Psoas muscle (tissue), 8 donors: ENCODE results near the gene KRTAP6-3. TPM values are rescaled to one million over a fixed set of nuclear protein-coding genes. Genes with fewer than 3 reads are reported as not detected.

Experiments used
- ATAC-seq, 4 donors: fragments of 200-7000 bp; cut with Tn5 transposase; one replicate each; pipeline ENCODE4 v1.9.1; 2020; ENCODE audit warnings: moderate library complexity in 3 of 4, mild to moderate bottlenecking in 2 of 4
- DNase-seq, 2 donors: peaks; one replicate each; pipeline ENCODE4 v3.0.0-alpha.2; 2020
- H3K27ac ChIP-seq: fragments of 200-600 bp; one replicate; pipeline ENCODE4 v1.8.0; 2022
- H3K27me3 ChIP-seq, 3 donors: fragments of 200-600 bp in 1 of 3; one replicate each; pipeline versions ENCODE4 v1.6.1 to v1.8.0; 2013 to 2022; ENCODE audit warnings: low read length in 2 of 3, mild to moderate bottlenecking in 2 of 3, moderate library complexity in 1 of 3; ENCODE audit not compliant: insufficient read depth in 3 of 3
- H3K36me3 ChIP-seq, 2 donors: fragments of 200-600 bp in 1 of 2; one replicate each; pipeline versions ENCODE4 v1.6.1 to v1.8.0; 2013 to 2022; ENCODE audit warnings: low read depth in 1 of 2, mild to moderate bottlenecking in 1 of 2, moderate library complexity in 1 of 2; ENCODE audit not compliant: insufficient read depth in 1 of 2
- H3K4me1 ChIP-seq: fragments of 200-600 bp; one replicate; pipeline ENCODE4 v1.8.0; 2022
- H3K4me3 ChIP-seq: fragments of 200-600 bp; one replicate; pipeline ENCODE4 v1.8.0; 2022; ENCODE audit warnings: mild to moderate bottlenecking
- H3K9me3 ChIP-seq: fragments of 200-600 bp; one replicate; pipeline ENCODE4 v1.8.0; 2022
- WGBS, 3 donors: extraction: QIAGEN DNeasy Blood & Tissue Kit; methylation state at CpG; one replicate each; pipeline versions ENCODE4 v1.1.6 to v1.1.7; 2013; 5-methylcytosine and 5-hydroxymethylcytosine counted together
- intact Hi-C, 2 donors: fragments of 100-400 bp; cut with DNase I; formaldehyde crosslinking; loops; one replicate each; pipeline versions ENCODE4 v1.11.0 to v1.14.2; 2022
- long read RNA-seq, 2 donors: library from polyadenylated mRNA; unstranded; transcript quantifications; one replicate each; pipeline ENCODE4 v2.0.0, GENCODE V29; 2021
- polyA plus RNA-seq, 3 donors: library from polyadenylated mRNA; stranded (reverse); fragments of 200-250 nt; gene quantifications; one replicate each; pipeline ENCODE4 v1.2.3, GENCODE V29; 2013
- total RNA-seq, 4 donors: library from RNA; stranded (reverse); fragmentation: NEBNext Ultra II Directional in 2 of 4; extraction: Animal tissue kit (Norgen Biotek cat#: 25700) in 2 of 4; gene quantifications; one replicate each; pipeline versions ENCODE4 v1.2.1 to v1.2.4, GENCODE V29; 2021 to 2023
- TF ChIP-seq, protein P1 (sequence below): fragments of 200-600 bp; IDR thresholded peaks from one replicate; pipeline ENCODE4 v1.8.0; 2022; ENCODE audit warnings: antibody characterized with exemption
- donor health status: healthy with polysubstance abuse.
- donor health status: DM: no; HTN: no; CAD: no; lungs with moderate emphysema.
- donor health status: Bipolar disorder and iron deficiency.
- donor health status: healthy.
- donor health status: DM: yes; HTN: yes; CAD: no.
- donor health status: DM: no; HTN: no; CAD: no.
- donor health status: DM: no; HTN: no; CAD: no.
- donor health status: DM: yes; HTN: yes; CAD: no.

KRTAP6-3 gene, protein sequence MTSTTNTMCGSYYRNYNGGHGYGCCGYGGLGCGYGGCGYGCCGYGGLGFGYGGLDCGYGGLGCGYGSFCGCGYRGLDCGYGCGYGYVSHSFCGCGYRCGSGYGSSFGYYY
- not detected for total RNA-seq
- not detected for polyA plus RNA-seq
- long read RNA-seq, donor 1: 0 reads
- long read RNA-seq, donor 2: 0 reads

DNA sequence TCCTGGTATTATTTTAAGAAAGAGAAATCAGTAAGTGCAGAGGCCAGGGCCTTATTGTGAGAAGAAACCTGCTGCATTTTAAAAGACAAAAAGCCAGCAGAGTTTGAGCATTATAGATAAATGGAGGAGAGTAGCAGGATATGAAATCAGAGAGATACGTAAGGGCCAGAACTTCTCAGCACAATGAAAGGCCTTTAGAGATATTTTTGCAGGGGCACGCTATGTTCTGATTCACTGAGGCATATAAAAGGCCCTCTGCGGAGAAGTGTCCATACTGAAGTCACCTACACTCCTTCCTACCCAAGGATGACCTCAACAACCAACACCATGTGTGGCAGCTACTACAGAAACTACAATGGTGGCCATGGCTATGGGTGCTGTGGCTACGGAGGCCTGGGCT, at the start of gene KRTAP6-3:
Gene KRTAP6-3, plus strand, starts transcription at position 301 of the 400 bp plus-strand sequence. Its CDS starts 6 bp downstream, at position 307.
- intact Hi-C loops: no loop called here
- H3K4me1 ChIP-seq: no peaks in the 10 kb centered on the region
- 86 to 94% (median 91%) methylated on average over 4 of the region's 4 CpGs for WGBS, 3 donors
- no peak within 1 kb of the TSS for H3K4me3 ChIP-seq
- no peak within 1 kb of the TSS for H3K27ac ChIP-seq
- H3K9me3 ChIP-seq: no peaks in the 10 kb centered on the region
- ATAC-seq (no peak), DNase-seq (no peak)
- no peaks in the 10 kb centered on the region for H3K36me3 ChIP-seq
- TF ChIP-seq, protein P1, sequence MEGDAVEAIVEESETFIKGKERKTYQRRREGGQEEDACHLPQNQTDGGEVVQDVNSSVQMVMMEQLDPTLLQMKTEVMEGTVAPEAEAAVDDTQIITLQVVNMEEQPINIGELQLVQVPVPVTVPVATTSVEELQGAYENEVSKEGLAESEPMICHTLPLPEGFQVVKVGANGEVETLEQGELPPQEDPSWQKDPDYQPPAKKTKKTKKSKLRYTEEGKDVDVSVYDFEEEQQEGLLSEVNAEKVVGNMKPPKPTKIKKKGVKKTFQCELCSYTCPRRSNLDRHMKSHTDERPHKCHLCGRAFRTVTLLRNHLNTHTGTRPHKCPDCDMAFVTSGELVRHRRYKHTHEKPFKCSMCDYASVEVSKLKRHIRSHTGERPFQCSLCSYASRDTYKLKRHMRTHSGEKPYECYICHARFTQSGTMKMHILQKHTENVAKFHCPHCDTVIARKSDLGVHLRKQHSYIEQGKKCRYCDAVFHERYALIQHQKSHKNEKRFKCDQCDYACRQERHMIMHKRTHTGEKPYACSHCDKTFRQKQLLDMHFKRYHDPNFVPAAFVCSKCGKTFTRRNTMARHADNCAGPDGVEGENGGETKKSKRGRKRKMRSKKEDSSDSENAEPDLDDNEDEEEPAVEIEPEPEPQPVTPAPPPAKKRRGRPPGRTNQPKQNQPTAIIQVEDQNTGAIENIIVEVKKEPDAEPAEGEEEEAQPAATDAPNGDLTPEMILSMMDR: no peak
- no peaks in the 10 kb centered on the region for H3K27me3 ChIP-seq

DNA sequence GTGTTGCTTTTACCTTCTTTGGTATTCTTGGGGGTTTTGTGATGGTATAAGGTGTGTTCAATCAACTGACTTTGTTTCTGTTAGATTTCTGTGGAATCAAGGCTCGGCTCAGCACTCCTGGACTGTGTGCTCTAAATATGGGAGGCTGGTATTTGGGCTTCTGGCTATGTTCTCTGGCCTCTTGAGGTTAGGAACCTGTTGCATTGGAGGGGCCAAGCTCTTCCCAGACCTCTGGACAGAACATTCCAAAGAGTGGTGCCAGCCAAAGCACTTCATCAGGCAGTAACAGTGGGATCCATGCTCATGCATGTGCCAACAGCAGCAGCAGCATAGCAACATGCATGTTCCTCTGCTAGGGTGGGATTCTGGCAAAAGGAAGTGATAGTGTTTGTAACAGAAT, 39.5 kb upstream of the KRTAP6-3 start:
- WGBS, 3 donors: 60 to 74% (median 67%) methylated on average over 1 of the region's 1 CpG
- Histone ChIP-seq H3K36me3 (no peaks in the 10 kb centered on the region), H3K27ac (no peak overlapping the region), H3K27me3 (no peaks in the 10 kb centered on the region), H3K9me3 (no peaks in the 10 kb centered on the region), H3K4me3 (no peak overlapping the region), H3K4me1 (no peaks in the 10 kb centered on the region)
- DNase-seq (no peak), ATAC-seq (no peak)
- intact Hi-C loops: no loop called here
- TF ChIP-seq, protein P1: no peak

DNA sequence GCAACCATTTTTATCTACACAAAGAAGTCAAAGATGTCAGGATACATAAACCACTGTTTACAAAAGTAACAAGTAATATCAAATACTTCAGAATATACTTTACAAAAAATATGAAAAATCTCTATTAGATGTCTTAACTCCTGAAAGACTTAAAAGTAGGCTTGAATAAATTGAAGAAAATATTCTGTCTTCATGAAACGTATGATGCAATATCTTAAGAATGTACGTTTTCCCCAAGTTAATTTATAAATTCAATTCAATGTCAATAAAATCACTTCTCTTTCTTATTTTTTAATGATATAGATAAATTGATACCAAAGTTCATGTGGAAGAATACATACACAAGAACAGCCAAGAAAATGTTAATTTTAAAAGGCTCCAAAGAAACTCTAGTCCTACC, 37.1 kb upstream of the KRTAP6-3 start:
- Histone ChIP-seq H3K9me3 (no peaks in the 10 kb centered on the region), H3K27me3 (no peaks in the 10 kb centered on the region), H3K36me3 (no peaks in the 10 kb centered on the region), H3K4me3 (no peak overlapping the region), H3K4me1 (no peaks in the 10 kb centered on the region), H3K27ac (no peak overlapping the region)
- DNase-seq (no peak), ATAC-seq (no peak)
- TF ChIP-seq, protein P1: no peak
- WGBS, 3 donors: 57 to 93% (median 88%) methylated on average over 2 of the region's 2 CpGs
- intact Hi-C loops: no loop called here

DNA sequence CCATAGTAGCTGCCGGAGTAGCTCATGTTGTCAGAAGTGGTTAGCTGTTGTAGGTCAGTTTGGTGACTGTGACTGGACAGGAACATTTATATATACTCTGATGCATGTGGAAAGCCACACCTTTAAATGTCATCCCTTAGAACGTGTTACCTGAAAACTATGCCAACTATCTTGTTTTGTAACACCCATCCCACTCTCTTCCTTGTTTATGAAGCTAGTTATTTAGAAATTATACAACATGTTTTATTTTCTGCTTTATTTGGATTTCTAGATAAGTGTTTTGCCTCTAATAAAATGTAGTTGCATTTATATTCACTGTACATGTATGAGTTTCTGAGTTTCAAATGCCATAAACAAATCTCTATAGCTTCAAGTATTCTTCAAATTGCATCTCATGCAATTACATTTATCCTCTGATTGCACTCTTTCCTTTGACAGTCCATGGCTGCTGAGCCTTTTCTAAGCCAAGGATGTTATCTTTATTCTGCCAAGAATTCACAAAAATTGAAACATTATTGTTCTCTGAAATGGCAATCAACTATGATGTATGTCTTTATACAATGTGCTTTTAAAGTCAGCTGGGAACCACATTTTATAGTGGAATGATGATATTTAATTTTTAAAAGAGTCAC, 30.9 kb upstream of the KRTAP6-3 start, which contains the start of gene KRTAP19-7:
Gene KRTAP19-7, minus strand, starts transcription at position 51 of the 632 bp plus-strand sequence. Its CDS starts 25 bp downstream, at position 26.
- Histone ChIP-seq H3K4me3 (no peak within 1 kb of the TSS), H3K4me1 (no peaks in the 10 kb centered on the region), H3K27me3 (no peaks in the 10 kb centered on the region), H3K27ac (no peak within 1 kb of the TSS), H3K36me3 (no peaks in the 10 kb centered on the region), H3K9me3 (no peaks in the 10 kb centered on the region)
- intact Hi-C loops: no loop called here
- WGBS, 3 donors: 54 to 77% (median 60%) methylated on average over 2 of the region's 2 CpGs
- TF ChIP-seq, protein P1: no peak
- DNase-seq (no peak), ATAC-seq (no peak)
